ENCODE measurements around the gene UGT8.
"Not testable (repeated sequence)": the region's sequence is repeated elsewhere in the genome, so short reads cannot be mapped to it uniquely, and the experiment has no call there.

The UGT8 gene

DNA sequence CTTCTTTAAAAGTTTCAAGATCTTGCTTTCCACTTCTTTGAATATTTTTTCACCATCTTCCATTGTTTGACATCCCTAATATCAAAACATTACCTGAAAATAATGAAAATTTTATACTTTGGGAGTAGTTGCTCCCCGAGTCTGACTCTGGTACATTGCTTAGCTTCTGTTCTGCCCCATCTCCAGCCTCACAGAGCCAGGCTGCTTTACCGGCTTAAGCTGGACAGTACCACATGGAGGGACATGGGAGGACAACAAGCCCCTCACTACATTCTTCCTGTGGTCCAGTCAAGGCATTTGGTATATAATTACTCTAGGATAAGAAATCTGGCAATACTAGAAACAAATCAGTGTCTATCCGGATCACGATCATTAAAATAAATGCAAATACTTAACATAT is 60.2 kb downstream of the UGT8 start:
- WGBS: 87% methylated on average over 2 of the region's 4 CpGs

DNA sequence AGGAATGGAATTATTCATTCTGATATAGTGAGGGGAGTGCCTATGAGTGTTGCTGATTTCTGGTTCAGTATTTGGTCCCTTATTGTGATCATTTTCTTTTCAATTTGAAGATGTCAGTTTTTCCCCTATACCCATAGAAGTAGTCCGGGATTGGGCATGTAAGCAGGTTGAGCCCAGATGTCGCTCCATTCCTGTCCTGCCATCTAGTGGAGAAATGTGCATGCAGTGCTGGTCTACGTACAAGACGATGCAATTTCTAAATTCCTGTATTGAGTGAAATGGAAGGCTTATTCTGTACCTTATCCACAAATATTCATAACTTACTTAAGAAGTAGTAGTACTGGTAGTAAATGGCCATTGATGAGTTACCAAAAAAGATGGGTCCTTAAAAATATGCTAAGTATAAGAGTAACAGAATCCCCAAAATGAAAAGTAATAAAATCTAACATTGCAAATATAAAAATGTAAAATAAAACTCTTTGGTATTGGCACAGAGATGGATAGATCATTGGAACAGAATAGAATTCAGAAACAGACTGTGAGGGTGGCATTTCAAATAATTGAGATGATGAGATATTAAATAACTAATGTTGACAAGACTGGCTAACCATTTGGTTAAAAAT is 60.9 kb downstream of the UGT8 start:
- no peak overlapping the region for H3K4me3 ChIP-seq (ENCODE audit: low read length)
- H3K9me3 ChIP-seq (ENCODE audit: insufficient read depth, low read depth, low read length): no peaks in the 10 kb centered on the region
- H3K27me3 ChIP-seq (ENCODE audit: insufficient read depth, low read length): no peaks in the 10 kb centered on the region
- H3K27ac ChIP-seq (ENCODE audit: low read depth, low read length): no peak overlapping the region
- H3K4me1 ChIP-seq (ENCODE audit: insufficient read depth, low read length): peaks cover 29% of the 10 kb centered on the region
- H3K9ac ChIP-seq (ENCODE audit: low read depth, low read length): no peak overlapping the region
- 23% methylated on average over 2 of the region's 4 CpGs for WGBS
- no peaks in the 10 kb centered on the region for H3K36me3 ChIP-seq (ENCODE audit: insufficient read depth, low read length)

More for the DNA sequence above, 60.2 kb downstream of the UGT8 start:
- Histone ChIP-seq H3K9me3 (ENCODE audit: insufficient read depth, low read depth, low read length) (no peaks in the 10 kb centered on the region), H3K27me3 (ENCODE audit: insufficient read depth, low read length) (no peaks in the 10 kb centered on the region), H3K4me3 (ENCODE audit: low read length) (no peak overlapping the region), H3K4me1 (ENCODE audit: insufficient read depth, low read length) (peaks cover 31% of the 10 kb centered on the region), H3K36me3 (ENCODE audit: insufficient read depth, low read length) (no peaks in the 10 kb centered on the region), H3K9ac (ENCODE audit: low read depth, low read length) (no peak overlapping the region), H3K27ac (ENCODE audit: low read depth, low read length) (no peak overlapping the region)

DNA sequence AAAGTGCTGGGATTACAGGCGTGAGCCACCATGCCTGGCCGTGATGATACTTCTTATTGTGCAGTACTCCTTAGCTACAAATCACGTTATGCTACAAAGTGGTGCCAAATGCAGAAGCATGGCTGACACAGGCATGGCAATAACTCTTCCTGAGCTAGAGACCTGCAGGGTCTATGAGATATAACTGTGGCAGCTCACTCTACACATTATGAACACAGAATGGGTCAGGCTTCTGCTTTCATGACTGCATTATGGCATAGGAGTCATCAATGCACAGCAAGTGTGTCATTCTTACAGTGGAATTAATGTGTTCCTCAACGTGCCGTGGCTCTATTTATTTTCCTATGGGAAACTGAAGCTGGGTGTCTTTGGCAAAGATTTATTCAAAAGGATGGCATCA is 64.5 kb downstream of the UGT8 start:
- peaks cover 2% of the 10 kb centered on the region; the same call in 1 of the 2 replicates for H3K36me3 ChIP-seq (ENCODE audit: insufficient read depth, low read length)
- H3K4me3 ChIP-seq (ENCODE audit: low read length): no peak overlapping the region
- WGBS: 96% methylated on average over 5 of the region's 5 CpGs
- no peaks in the 10 kb centered on the region for H3K9me3 ChIP-seq (ENCODE audit: insufficient read depth, low read depth, low read length)
- no peaks in the 10 kb centered on the region for H3K27me3 ChIP-seq (ENCODE audit: insufficient read depth, low read length)
- no peak overlapping the region for H3K9ac ChIP-seq (ENCODE audit: low read depth, low read length)
- no peak overlapping the region for H3K27ac ChIP-seq (ENCODE audit: low read depth, low read length)
- peaks cover 5% of the 10 kb centered on the region; the same call in 1 of the 2 replicates for H3K4me1 ChIP-seq (ENCODE audit: insufficient read depth, low read length)

DNA sequence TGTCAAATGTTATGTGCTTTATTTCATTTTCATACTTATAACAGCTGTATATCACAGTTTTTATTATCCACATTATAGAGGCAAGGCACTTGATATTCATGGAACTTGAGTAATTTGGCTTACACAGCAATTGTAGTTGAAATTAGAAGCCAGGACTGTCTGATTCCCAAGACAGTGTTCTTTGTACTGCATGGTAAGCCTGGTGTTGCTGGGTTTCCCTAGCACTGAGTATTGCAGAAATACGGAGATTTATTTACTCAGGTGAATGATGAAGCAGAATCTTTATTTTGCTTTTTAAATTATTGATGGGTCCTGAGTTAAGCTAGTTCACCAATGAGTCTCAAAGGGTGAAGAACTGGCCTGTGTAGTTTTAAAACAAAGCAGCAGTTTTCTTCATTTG is 70.0 kb downstream of the UGT8 start:
- no peak overlapping the region for H3K27ac ChIP-seq (ENCODE audit: low read depth, low read length)
- no peak overlapping the region for H3K9ac ChIP-seq (ENCODE audit: low read depth, low read length)
- 87% methylated on average over 1 of the region's 1 CpG for WGBS
- no peaks in the 10 kb centered on the region for H3K27me3 ChIP-seq (ENCODE audit: insufficient read depth, low read length)
- H3K4me3 ChIP-seq (ENCODE audit: low read length): no peak overlapping the region
- peaks cover 8% of the 10 kb centered on the region for H3K36me3 ChIP-seq (ENCODE audit: insufficient read depth, low read length)
- no peaks in the 10 kb centered on the region for H3K4me1 ChIP-seq (ENCODE audit: insufficient read depth, low read length)
- H3K9me3 ChIP-seq (ENCODE audit: insufficient read depth, low read depth, low read length): no peaks in the 10 kb centered on the region

DNA sequence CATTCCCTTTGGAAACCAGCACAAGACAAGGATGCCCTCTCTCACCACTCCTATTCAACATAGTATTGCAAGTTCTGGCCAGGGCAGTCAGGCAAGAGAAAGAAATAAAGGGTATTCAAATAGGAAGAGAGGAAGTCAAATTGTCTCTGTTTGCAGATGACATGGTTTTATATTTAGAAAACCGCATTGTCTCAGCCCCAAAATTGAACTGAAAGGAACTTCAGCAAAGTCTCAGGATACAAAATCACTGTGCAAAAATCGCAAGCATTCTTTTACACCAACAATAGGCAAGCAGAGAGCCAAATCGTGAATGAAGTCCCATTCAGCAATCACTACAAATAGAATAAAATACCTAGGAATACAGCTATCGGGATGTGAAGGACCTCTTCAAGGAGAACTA is 72.1 kb downstream of the UGT8 start:
- not testable (repeated sequence) for H3K27me3 ChIP-seq (ENCODE audit: insufficient read depth, low read length)

DNA sequence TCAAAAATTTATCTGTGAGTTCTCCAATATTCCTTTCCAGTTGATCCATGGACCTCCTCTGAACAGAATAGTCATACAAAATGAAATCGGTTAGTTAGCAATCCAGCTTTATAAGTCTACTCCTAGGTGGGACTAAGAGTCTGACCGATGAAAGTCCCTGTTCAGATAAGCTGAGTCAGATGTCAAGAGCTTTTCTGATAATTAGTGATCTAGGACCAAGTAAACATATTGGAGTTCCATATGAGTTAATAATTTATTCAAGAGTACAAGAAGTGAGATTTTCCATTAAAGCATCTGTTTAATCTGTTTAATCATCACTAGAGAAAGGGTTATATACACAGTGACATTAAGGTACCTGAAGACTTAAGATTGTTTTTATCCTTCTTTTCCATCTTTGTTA is 74.7 kb downstream of the UGT8 start:
- H3K9me3 ChIP-seq (ENCODE audit: insufficient read depth, low read depth, low read length): no peaks in the 10 kb centered on the region

More for the DNA sequence above, 72.1 kb downstream of the UGT8 start:
- not testable (repeated sequence) for H3K4me1 ChIP-seq (ENCODE audit: insufficient read depth, low read length); H3K9me3 ChIP-seq (ENCODE audit: insufficient read depth, low read depth, low read length); H3K4me3 ChIP-seq (ENCODE audit: low read length); H3K36me3 ChIP-seq (ENCODE audit: insufficient read depth, low read length); H3K9ac ChIP-seq (ENCODE audit: low read depth, low read length); H3K27ac ChIP-seq (ENCODE audit: low read depth, low read length)
- 95% methylated on average over 4 of the region's 4 CpGs for WGBS

DNA sequence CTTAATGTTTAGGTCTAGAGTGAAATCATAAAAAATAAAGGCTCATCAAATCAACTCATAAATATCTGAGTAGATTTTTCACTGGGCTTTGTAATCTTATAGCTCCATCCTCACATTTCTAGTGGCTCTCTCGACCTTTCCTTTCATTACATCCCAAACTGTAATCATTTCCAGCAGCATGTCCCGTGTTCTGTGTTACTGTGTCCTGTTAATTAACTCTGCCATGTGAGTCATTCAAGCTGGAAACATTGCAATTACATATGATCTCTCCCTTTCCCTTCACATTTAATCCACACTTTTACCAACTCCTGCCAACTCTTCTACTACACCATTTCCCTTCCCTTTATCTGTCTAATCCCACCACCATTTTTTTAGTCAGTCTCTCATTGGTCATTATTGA is 75.5 kb downstream of the UGT8 start:
- no peaks in the 10 kb centered on the region for H3K27me3 ChIP-seq (ENCODE audit: insufficient read depth, low read length)
- no peaks in the 10 kb centered on the region for H3K36me3 ChIP-seq (ENCODE audit: insufficient read depth, low read length)
- no peak overlapping the region for H3K4me3 ChIP-seq (ENCODE audit: low read length)
- H3K9ac ChIP-seq (ENCODE audit: low read depth, low read length): no peak overlapping the region
- no peaks in the 10 kb centered on the region for H3K9me3 ChIP-seq (ENCODE audit: insufficient read depth, low read depth, low read length)
- no peak overlapping the region for H3K27ac ChIP-seq (ENCODE audit: low read depth, low read length)
- H3K4me1 ChIP-seq (ENCODE audit: insufficient read depth, low read length): no peaks in the 10 kb centered on the region
- WGBS: 98% methylated on average over 2 of the region's 2 CpGs

More for the DNA sequence above, 74.7 kb downstream of the UGT8 start:
- Histone ChIP-seq H3K36me3 (ENCODE audit: insufficient read depth, low read length) (peaks cover 4% of the 10 kb centered on the region; the same call in 1 of the 2 replicates), H3K27ac (ENCODE audit: low read depth, low read length) (no peak overlapping the region), H3K9ac (ENCODE audit: low read depth, low read length) (no peak overlapping the region), H3K4me3 (ENCODE audit: low read length) (no peak overlapping the region), H3K4me1 (ENCODE audit: insufficient read depth, low read length) (no peaks in the 10 kb centered on the region), H3K27me3 (ENCODE audit: insufficient read depth, low read length) (no peaks in the 10 kb centered on the region)
- WGBS: 98% methylated on average over 2 of the region's 2 CpGs

DNA sequence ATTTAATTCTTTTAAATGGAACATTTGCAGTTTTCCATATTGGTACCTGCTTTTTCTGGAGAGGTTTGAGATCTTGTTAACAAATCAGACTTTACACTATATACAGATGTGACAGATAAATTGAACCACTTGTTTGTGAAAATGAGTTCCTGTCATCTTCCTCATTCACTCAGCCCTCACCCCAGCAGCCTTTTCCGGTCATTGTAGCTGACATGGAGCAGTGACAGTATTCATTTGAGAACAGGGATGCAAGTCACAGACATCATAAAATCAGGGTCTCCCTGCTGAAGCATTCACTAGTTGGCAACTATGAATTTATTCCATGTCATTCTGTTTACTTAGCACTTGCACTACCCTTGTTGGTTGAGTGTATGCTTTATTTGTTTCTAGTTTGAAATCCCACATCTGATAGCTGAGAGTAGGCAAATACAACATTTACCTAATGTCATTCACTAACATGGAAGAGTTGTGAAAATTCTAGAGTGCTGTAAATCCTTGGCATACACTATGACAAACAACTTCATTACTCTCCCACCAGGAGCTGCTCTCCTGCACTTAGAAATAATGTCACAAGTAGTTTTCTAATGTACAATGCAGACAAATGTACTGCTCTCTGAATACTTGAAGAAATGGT is 78.9 kb downstream of the UGT8 start:
- no peaks in the 10 kb centered on the region for H3K9me3 ChIP-seq (ENCODE audit: insufficient read depth, low read depth, low read length)
- H3K9ac ChIP-seq (ENCODE audit: low read depth, low read length): no peak overlapping the region
- no peaks in the 10 kb centered on the region for H3K4me1 ChIP-seq (ENCODE audit: insufficient read depth, low read length)
- no peak overlapping the region for H3K4me3 ChIP-seq (ENCODE audit: low read length)
- H3K27ac ChIP-seq (ENCODE audit: low read depth, low read length): no peak overlapping the region
- no peaks in the 10 kb centered on the region for H3K36me3 ChIP-seq (ENCODE audit: insufficient read depth, low read length)
- WGBS: 95% methylated on average over 1 of the region's 1 CpG
- no peaks in the 10 kb centered on the region for H3K27me3 ChIP-seq (ENCODE audit: insufficient read depth, low read length)

DNA sequence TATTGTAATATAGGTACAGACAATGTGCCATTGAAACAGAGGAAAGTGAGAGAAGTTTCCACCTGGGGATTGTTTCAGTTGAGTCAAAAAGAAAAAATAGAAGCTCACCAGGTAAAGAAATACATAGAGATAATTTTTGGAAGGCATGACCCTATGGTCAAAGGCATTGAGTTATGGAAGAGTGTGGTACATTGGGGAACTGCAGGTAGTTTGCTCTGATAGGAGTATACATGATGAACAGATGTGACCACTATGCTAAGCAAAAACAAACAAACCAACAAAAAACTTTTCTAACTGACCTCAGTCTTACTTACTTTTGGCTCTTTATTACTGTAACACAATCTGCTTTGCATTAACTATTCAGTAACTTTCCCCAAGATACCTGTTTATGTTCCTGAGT is 85.9 kb downstream of the UGT8 start:
- Histone ChIP-seq H3K4me3 (ENCODE audit: low read length) (no peak overlapping the region), H3K27me3 (ENCODE audit: insufficient read depth, low read length) (no peaks in the 10 kb centered on the region), H3K36me3 (ENCODE audit: insufficient read depth, low read length) (no peaks in the 10 kb centered on the region), H3K27ac (ENCODE audit: low read depth, low read length) (no peak overlapping the region), H3K9ac (ENCODE audit: low read depth, low read length) (no peak overlapping the region), H3K4me1 (ENCODE audit: insufficient read depth, low read length) (peaks cover 5% of the 10 kb centered on the region; the same call in 1 of the 2 replicates), H3K9me3 (ENCODE audit: insufficient read depth, low read depth, low read length) (no peaks in the 10 kb centered on the region)

DNA sequence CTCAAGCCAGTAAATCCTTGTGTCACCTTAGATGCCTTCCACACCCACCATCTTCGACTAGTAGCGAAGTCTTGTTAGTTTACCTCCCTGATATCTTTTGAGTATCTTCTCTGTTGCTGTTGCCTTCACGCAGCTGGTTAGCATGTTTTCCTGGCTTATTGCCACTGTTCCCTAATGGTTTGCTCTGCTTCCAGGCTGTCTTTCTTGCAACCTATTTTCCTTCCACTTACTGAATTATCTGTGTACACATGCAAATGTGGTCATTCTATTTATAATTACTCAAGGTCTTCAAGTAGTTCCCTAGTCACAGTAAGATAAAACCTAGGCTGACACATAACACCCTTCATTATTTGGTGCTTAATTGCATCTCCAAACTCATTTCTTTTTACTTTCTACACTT is 89.5 kb downstream of the UGT8 start:
- H3K27ac ChIP-seq (ENCODE audit: low read depth, low read length): no peak overlapping the region
- no peaks in the 10 kb centered on the region for H3K27me3 ChIP-seq (ENCODE audit: insufficient read depth, low read length)
- H3K36me3 ChIP-seq (ENCODE audit: insufficient read depth, low read length): no peaks in the 10 kb centered on the region
- peaks cover 5% of the 10 kb centered on the region; the same call in 1 of the 2 replicates for H3K4me1 ChIP-seq (ENCODE audit: insufficient read depth, low read length)
- H3K9ac ChIP-seq (ENCODE audit: low read depth, low read length): no peak overlapping the region
- H3K9me3 ChIP-seq (ENCODE audit: insufficient read depth, low read depth, low read length): no peaks in the 10 kb centered on the region
- WGBS: 97% methylated on average over 3 of the region's 3 CpGs
- H3K4me3 ChIP-seq (ENCODE audit: low read length): no peak overlapping the region

DNA sequence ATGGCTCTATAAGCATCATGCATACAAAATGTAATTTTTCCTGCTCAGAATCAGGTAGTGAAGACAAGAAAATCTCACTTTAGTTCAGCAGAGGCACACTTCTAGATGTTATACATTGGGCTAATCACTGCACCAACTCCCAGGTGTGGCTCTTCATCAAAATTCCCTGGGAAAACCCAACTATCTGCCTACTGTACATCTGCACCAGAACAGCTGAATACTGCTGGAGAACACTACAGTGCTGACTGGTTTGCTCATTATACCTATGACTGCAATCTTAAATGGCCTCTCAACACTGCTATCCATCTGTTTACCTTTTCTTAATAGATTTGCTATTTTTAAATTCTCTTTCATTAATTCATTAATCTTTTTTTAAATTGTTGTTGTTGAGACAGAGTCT is 92.0 kb downstream of the UGT8 start:
- H3K27ac ChIP-seq (ENCODE audit: low read depth, low read length): no peak overlapping the region
- no peaks in the 10 kb centered on the region for H3K36me3 ChIP-seq (ENCODE audit: insufficient read depth, low read length)
- H3K4me3 ChIP-seq (ENCODE audit: low read length): no peak overlapping the region
- no peaks in the 10 kb centered on the region for H3K27me3 ChIP-seq (ENCODE audit: insufficient read depth, low read length)
- H3K4me1 ChIP-seq (ENCODE audit: insufficient read depth, low read length): peaks cover 5% of the 10 kb centered on the region; the same call in 1 of the 2 replicates
- H3K9ac ChIP-seq (ENCODE audit: low read depth, low read length): no peak overlapping the region
- no peaks in the 10 kb centered on the region for H3K9me3 ChIP-seq (ENCODE audit: insufficient read depth, low read depth, low read length)
